ENCODE results near the gene PSMA5. TPM values are rescaled to one million over a fixed set of nuclear protein-coding genes. Genes with fewer than 3 reads are reported as not detected.

Gene PSMA5
- total RNA-seq, 4 donors from 2014 or later = 25.1 to 35.7 (median 28.0) TPM

DNA sequence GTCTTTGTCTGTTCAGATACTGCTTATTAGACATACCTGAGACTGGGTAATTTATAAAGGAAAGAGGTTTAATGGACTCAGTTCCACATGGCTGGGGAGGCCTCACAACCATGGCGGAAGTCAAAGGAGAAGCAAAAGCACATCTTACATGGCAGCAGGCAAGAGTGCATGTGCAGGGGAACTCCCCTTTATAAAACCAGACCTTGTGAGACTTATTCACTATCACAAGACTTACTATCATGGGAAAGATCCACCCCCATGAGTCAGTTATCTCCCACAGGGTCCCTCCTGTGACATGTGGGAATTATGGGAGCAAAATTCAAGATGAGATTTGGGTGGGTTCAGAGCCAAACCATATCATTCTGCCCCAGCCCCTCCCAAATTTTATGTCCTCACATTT is 7.1 kb upstream of the PSMA5 start:
- Histone ChIP-seq H3K27ac (no peak overlapping the region), H3K4me1 (peaks cover 4 to 14% of the 10 kb centered on the region in 2 donors), H3K27me3 (no peaks in the 10 kb centered on the region), H3K4me3 (replicated peaks in 1 of 3) (no peak overlapping the region), H3K36me3 (no peaks in the 10 kb centered on the region), H3K9me3 (no peaks in the 10 kb centered on the region)
- TF ChIP-seq, protein P1, sequence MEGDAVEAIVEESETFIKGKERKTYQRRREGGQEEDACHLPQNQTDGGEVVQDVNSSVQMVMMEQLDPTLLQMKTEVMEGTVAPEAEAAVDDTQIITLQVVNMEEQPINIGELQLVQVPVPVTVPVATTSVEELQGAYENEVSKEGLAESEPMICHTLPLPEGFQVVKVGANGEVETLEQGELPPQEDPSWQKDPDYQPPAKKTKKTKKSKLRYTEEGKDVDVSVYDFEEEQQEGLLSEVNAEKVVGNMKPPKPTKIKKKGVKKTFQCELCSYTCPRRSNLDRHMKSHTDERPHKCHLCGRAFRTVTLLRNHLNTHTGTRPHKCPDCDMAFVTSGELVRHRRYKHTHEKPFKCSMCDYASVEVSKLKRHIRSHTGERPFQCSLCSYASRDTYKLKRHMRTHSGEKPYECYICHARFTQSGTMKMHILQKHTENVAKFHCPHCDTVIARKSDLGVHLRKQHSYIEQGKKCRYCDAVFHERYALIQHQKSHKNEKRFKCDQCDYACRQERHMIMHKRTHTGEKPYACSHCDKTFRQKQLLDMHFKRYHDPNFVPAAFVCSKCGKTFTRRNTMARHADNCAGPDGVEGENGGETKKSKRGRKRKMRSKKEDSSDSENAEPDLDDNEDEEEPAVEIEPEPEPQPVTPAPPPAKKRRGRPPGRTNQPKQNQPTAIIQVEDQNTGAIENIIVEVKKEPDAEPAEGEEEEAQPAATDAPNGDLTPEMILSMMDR (IDR thresholded peaks at IDR 0.05) = no peak
- no peak for TF ChIP-seq POLR2A (IDR thresholded peaks at IDR 0.05)
- intact Hi-C loops (cut with DNase I) = no loop called here
- 85 to 89% methylated on average over 1 of the region's 1 CpG for WGBS, 2 donors
- no peak for DNase-seq

DNA sequence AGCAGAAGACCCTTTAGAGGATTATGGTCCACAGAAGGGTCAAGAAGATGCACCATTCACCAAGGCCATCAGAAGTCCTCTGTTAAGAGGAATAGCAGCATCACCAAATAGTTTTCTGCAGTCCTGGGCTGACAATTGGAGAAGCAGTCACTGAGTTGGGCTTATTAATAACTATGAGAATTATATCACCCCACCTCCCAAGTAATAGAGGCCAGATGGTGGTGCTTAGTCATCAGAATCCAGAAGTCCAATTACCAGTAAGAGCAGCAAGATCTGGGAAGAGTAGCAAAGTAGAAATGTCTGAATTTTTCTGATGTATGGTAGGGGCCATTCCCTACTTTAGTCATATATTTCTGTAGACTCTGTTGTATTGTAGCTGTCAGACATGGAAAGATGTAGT is 6.1 kb upstream of the PSMA5 start:
- H3K36me3 ChIP-seq = no peaks in the 10 kb centered on the region
- peaks cover 8 to 18% of the 10 kb centered on the region in 2 donors for H3K4me1 ChIP-seq
- no peak overlapping the region for H3K27ac ChIP-seq
- H3K27me3 ChIP-seq = no peaks in the 10 kb centered on the region
- intact Hi-C loops (cut with DNase I) = no loop called here
- TF ChIP-seq POLR2A (IDR thresholded peaks at IDR 0.05) = no peak
- TF ChIP-seq, protein P1 (IDR thresholded peaks at IDR 0.05) = no peak
- H3K4me3 ChIP-seq (replicated peaks in 1 of 3) = no peak overlapping the region
- no peak for DNase-seq
- no peaks in the 10 kb centered on the region for H3K9me3 ChIP-seq

DNA sequence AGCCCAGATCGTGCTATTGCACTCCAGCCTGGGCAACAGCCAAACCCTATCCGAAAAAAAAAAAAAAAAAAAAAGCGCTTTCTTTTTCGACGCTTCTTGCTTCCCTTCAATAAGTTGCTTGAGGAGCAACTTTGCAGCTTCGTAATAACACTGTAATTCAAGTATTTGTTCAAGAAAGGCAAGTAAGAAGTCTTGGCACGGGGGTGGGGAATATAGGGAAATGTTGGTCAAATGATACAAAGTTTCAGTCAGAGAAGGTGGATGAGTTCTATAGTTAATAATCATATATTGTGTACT is 871 bp upstream of the PSMA5 start:
- H3K36me3 ChIP-seq = no peaks in the 10 kb centered on the region
- no peak for TF ChIP-seq POLR2A (IDR thresholded peaks at IDR 0.05)
- TF ChIP-seq, protein P1 (IDR thresholded peaks at IDR 0.05) = no peak
- H3K4me3 ChIP-seq (replicated peaks in 1 of 3) = peak overlapping the region in 2 of 3 donors; percentile 49 to 86
- no peak for DNase-seq
- H3K27me3 ChIP-seq = no peaks in the 10 kb centered on the region
- WGBS, 2 donors = 5% methylated on average over 7 of the region's 7 CpGs
- intact Hi-C loops (cut with DNase I) = loop anchor here (5.0 kb wide), 1 partner anchor 105 kb away; no protein-coding TSS in a partner anchor
- H3K27ac ChIP-seq = peak overlapping the region; percentile 67 to 81 (median 77)
- H3K4me1 ChIP-seq = peaks cover 18 to 23% of the 10 kb centered on the region in 2 donors
- no peaks in the 10 kb centered on the region for H3K9me3 ChIP-seq

DNA sequence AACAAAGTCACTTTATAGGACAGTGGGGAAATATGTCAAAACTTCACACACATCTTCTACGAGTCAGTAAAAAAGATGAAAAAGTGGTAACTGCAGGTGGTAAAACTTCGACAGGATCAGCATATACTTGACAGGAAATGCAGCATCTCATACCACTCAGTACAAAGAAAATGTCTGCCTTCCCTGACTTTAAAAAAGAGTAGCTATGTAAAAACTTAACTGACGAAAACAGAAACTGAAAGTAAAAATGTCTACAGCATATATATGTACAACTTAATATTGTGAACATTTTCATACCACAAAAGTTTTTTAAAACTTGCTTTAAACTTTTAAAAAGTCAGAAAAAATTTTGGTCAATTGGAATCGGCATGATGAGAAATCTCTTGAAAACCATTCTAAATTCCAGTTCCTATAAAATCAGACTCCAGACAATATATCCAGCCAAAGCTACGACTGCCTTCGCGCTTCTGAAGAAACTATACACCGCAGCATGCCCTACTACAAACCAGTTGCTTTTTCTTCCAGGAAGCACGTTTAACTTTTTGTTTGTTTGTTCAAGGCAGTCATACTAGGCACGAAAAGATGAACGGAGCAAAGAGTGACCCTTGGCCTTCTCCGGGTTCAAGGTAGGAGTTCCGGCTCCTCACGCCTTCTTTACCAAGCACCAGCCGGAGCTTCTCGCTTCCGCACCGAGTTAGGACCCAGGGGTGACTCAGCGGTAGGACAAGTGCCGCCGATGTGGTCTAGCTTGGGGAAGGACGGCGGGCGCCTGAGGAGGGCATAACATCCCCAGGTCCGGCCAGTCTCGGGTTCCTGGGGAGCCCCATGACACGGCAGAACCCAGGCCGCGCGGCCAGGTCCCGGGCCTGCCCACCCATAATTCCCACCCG is 612 bp downstream of the PSMA5 start:
- no peak for TF ChIP-seq POLR2A (IDR thresholded peaks at IDR 0.05)
- TF ChIP-seq, protein P1 (IDR thresholded peaks at IDR 0.05) = no peak
- intact Hi-C loops (cut with DNase I) = loop anchor here (5.0 kb wide), 1 partner anchor 107 kb away; no protein-coding TSS in a partner anchor
- 1 to 2% methylated on average over 22 to 31 of the region's 32 CpGs for WGBS, 2 donors
- Histone ChIP-seq H3K36me3 (peaks cover 7 to 10% of the 10 kb centered on the region in 2 donors), H3K4me1 (peaks cover 18 to 23% of the 10 kb centered on the region in 2 donors), H3K27me3 (no peaks in the 10 kb centered on the region), H3K4me3 (replicated peaks in 1 of 3) (peak overlapping the region; percentile 45 to 86 (median 70)), H3K27ac (peak overlapping the region in 2 of 3 donors; percentile 20 to 77), H3K9me3 (no peaks in the 10 kb centered on the region)
- DNase-seq = peak in 1 of 2 donors; percentile 38

DNA sequence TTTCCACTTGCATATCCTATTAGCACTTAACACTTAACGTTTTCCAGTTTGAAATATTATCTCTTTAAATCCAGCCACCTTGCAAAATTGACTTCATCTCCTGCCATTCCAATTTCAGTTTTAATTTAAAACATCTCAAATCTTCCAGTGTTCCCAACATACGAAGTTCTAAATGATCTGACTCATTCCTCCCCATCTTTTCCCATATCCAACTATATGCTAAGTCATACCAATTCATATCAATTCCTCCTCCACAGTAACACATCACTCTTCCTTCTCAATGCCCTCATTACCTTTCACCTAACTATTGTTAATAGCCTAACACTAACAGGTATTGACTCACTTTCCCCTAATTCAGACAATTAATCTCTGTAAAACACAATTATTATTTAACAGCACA is 2.8 kb downstream of the PSMA5 start:
- Histone ChIP-seq H3K27me3 (no peaks in the 10 kb centered on the region), H3K4me1 (peaks cover 18 to 23% of the 10 kb centered on the region in 2 donors), H3K36me3 (peaks cover 12 to 28% of the 10 kb centered on the region in 2 donors), H3K9me3 (no peaks in the 10 kb centered on the region), H3K27ac (no peak overlapping the region), H3K4me3 (replicated peaks in 1 of 3) (no peak overlapping the region)
- no peak for DNase-seq
- no peak for TF ChIP-seq POLR2A (IDR thresholded peaks at IDR 0.05)
- TF ChIP-seq, protein P1 (IDR thresholded peaks at IDR 0.05) = no peak
- WGBS, 2 donors = 77 to 79% methylated on average over 2 of the region's 2 CpGs
- intact Hi-C loops (cut with DNase I) = no loop called here

Data from thyroid gland (tissue), 4 donors.